Panc1 (cell line): ENCODE data around the gene NAT10. TPM values are rescaled to one million over a fixed set of nuclear protein-coding genes. Genes with fewer than 3 reads are reported as not detected.

ENCODE experiments used
- ATAC-seq: fragments of 200-7000 bp; cut with Tn5 transposase; 2 replicates; pipeline ENCODE4 v1.9.1; 2020; ENCODE audit warnings: mild to moderate bottlenecking, moderate library complexity
- BruUV-seq: library from RNA; stranded (reverse); fragments of 400-500 nt; replicated peaks from 2 replicates; lab custom pipeline; 2021; lab: Mats Ljungman, UMichigan
- CTCF ChIA-PET: fragments of 300-600 bp; sonication (Branson Sonifier 250); formaldehyde crosslinking; loops from one replicate; lab custom pipeline; 2022; ENCODE audit warnings: antibody characterized with exemption; lab: Charles Lee
- POLR2A ChIA-PET: fragments of 300-600 bp; sonication (Branson Sonifier 250); formaldehyde crosslinking; loops from one replicate; lab custom pipeline; 2022; ENCODE audit warnings: antibody characterized with exemption; lab: Charles Lee
- DNase-seq: peaks from one replicate; pipeline ENCODE4 v3.0.0-alpha.2; 2010; ENCODE audit warnings: low read depth, low spot score
- H3K27ac ChIP-seq: 2 replicates; pipeline ENCODE4 v1.5.1; 2011; ENCODE audit warnings: mild to moderate bottlenecking, low read length, inconsistent platforms
- H3K27me3 ChIP-seq: fragments of 200-500 bp; sonication (Bioruptor generic); 2 replicates; pipeline ENCODE4 v1.6.0; 2014; ENCODE audit warnings: low read length, inconsistent platforms; ENCODE audit not compliant: control insufficient read depth, insufficient read depth
- H3K36me3 ChIP-seq: fragments of 200-500 bp; sonication (Bioruptor generic); 2 replicates; pipeline ENCODE4 v1.5.1; 2014; ENCODE audit warnings: inconsistent platforms, mild to moderate bottlenecking, low read length, moderate library complexity; ENCODE audit not compliant: control insufficient read depth, insufficient read depth
- H3K4me1 ChIP-seq: 2 replicates; pipeline ENCODE4 v1.5.1; 2011; ENCODE audit warnings: inconsistent platforms, mild to moderate bottlenecking, low read length, moderate library complexity; ENCODE audit not compliant: control insufficient read depth, insufficient read depth
- H3K4me3 ChIP-seq, 2 experiments: 2 replicates each; pipeline ENCODE4 v1.5.1; 2011 to 2012; ENCODE audit warnings: low read depth in 2 of 2, low read length in 2 of 2, mild to moderate bottlenecking in 2 of 2, inconsistent platforms in 1 of 2, moderate library complexity in 1 of 2
- H3K9me3 ChIP-seq: fragments of 200-500 bp; sonication (Bioruptor generic); 2 replicates; pipeline ENCODE4 v1.5.1; 2014; ENCODE audit warnings: low read depth, mild to moderate bottlenecking, inconsistent platforms, low read length, moderate library complexity; ENCODE audit not compliant: control insufficient read depth, insufficient read depth
- POLR2AphosphoS5 ChIP-seq: IDR thresholded peaks from 2 replicates; pipeline ENCODE4 v1.6.1; 2012; ENCODE audit warnings: mild to moderate bottlenecking, low read depth, low read length, moderate library complexity
- SIN3A ChIP-seq: IDR thresholded peaks from 2 replicates; pipeline ENCODE4 v1.6.1; 2012; ENCODE audit warnings: low read depth, mild to moderate bottlenecking, low read length, moderate library complexity, borderline replicate concordance; ENCODE audit not compliant: insufficient read depth
- TCF7L2 ChIP-seq: IDR thresholded peaks from 2 replicates; pipeline ENCODE4 v1.6.1; 2011; ENCODE audit warnings: mild to moderate bottlenecking, low read depth, low read length, inconsistent platforms
- in situ Hi-C: cut with HindIII; loops from 2 replicates; pipeline ENCODE4 v1.10.0; 2016; ENCODE audit warnings: low sequenced_read_pairs, low pct_unique_long_range_greater_than_20kb
- intact Hi-C: fragments of 100-400 bp; cut with micrococcal nuclease; formaldehyde crosslinking; loops from one replicate; pipeline ENCODE4 v1.10.0; 2022; ENCODE audit not compliant: unreplicated experiment
- total RNA-seq: library from RNA; stranded (reverse); gene quantifications from one replicate; pipeline ENCODE4 v1.2.1, GENCODE V29; 2021; ENCODE audit not compliant: unreplicated experiment
- TF ChIP-seq, protein P1 (sequence below): fragments of 450-650 bp; IDR thresholded peaks from 2 replicates; pipeline ENCODE4 v1.5.1; 2017; ENCODE audit warnings: mild to moderate bottlenecking
- TF ChIP-seq, protein P2 (sequence below), 2 experiments: IDR thresholded peaks; 2 replicates each; pipeline ENCODE4 v1.6.1; 2011 to 2012; ENCODE audit warnings: low read depth in 2 of 2, control low read depth in 1 of 2, low read length in 1 of 2, mild to moderate bottlenecking in 1 of 2, moderate library complexity in 1 of 2; ENCODE audit not compliant: insufficient read depth in 1 of 2

NAT10 gene
- total RNA-seq, 1 experiment from 2014 or later, result 64.9 TPM

DNA sequence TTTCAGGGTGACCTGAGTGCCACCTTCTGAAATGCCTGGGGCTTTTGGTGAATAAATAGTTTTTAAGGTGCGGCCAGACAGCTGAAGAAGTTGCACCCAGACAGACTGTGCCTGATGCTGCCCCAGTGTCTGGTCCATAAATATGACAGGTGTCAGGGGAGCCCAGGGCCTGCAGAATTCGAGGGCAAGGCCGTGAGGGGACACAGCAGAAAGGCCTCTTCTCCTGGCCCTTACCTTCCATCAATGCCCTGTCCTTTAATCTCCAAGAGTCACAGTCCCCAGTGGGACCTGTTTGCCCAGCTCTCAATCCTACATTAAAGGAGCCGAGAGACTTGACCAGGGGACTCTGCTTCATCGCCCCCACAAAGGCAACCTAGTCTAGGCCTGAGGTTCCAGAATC, 45.7 kb downstream of the NAT10 start:
- intact Hi-C loops, result loop anchor here (10.0 kb wide), 1 partner anchor 344 kb away; no protein-coding TSS in a partner anchor
- Histone ChIP-seq H3K27me3 (no peaks in the 10 kb centered on the region), H3K36me3 (peaks cover 11% of the 10 kb centered on the region), H3K4me1 (peaks cover 39% of the 10 kb centered on the region), H3K9me3 (no peaks in the 10 kb centered on the region), H3K4me3 (no peak overlapping the region), H3K27ac (no peak overlapping the region)
- DNase-seq (no peak), ATAC-seq (no peak)
- TF ChIP-seq SIN3A, result no peak
- TF ChIP-seq, protein P1, sequence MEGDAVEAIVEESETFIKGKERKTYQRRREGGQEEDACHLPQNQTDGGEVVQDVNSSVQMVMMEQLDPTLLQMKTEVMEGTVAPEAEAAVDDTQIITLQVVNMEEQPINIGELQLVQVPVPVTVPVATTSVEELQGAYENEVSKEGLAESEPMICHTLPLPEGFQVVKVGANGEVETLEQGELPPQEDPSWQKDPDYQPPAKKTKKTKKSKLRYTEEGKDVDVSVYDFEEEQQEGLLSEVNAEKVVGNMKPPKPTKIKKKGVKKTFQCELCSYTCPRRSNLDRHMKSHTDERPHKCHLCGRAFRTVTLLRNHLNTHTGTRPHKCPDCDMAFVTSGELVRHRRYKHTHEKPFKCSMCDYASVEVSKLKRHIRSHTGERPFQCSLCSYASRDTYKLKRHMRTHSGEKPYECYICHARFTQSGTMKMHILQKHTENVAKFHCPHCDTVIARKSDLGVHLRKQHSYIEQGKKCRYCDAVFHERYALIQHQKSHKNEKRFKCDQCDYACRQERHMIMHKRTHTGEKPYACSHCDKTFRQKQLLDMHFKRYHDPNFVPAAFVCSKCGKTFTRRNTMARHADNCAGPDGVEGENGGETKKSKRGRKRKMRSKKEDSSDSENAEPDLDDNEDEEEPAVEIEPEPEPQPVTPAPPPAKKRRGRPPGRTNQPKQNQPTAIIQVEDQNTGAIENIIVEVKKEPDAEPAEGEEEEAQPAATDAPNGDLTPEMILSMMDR, result no peak
- no peak for TF ChIP-seq TCF7L2
- TF ChIP-seq POLR2AphosphoS5, result no peak
- TF ChIP-seq, protein P2, sequence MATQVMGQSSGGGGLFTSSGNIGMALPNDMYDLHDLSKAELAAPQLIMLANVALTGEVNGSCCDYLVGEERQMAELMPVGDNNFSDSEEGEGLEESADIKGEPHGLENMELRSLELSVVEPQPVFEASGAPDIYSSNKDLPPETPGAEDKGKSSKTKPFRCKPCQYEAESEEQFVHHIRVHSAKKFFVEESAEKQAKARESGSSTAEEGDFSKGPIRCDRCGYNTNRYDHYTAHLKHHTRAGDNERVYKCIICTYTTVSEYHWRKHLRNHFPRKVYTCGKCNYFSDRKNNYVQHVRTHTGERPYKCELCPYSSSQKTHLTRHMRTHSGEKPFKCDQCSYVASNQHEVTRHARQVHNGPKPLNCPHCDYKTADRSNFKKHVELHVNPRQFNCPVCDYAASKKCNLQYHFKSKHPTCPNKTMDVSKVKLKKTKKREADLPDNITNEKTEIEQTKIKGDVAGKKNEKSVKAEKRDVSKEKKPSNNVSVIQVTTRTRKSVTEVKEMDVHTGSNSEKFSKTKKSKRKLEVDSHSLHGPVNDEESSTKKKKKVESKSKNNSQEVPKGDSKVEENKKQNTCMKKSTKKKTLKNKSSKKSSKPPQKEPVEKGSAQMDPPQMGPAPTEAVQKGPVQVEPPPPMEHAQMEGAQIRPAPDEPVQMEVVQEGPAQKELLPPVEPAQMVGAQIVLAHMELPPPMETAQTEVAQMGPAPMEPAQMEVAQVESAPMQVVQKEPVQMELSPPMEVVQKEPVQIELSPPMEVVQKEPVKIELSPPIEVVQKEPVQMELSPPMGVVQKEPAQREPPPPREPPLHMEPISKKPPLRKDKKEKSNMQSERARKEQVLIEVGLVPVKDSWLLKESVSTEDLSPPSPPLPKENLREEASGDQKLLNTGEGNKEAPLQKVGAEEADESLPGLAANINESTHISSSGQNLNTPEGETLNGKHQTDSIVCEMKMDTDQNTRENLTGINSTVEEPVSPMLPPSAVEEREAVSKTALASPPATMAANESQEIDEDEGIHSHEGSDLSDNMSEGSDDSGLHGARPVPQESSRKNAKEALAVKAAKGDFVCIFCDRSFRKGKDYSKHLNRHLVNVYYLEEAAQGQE (IDR thresholded peaks at IDR 0.05; ENCODE audit: insufficient read depth in 1 of 2, low read depth in 2 of 2, low read length in 1 of 2), result no peak
- ChIA-PET CTCF (interaction anchor here (0.6 kb wide), 1 partner anchor 205 kb away, joined by 3 read pairs; no protein-coding TSS in a partner anchor), POLR2A (no interaction called here)
- BruUV-seq, result TSS peak; percentile 94
- in situ Hi-C loops, result no loop called here

DNA sequence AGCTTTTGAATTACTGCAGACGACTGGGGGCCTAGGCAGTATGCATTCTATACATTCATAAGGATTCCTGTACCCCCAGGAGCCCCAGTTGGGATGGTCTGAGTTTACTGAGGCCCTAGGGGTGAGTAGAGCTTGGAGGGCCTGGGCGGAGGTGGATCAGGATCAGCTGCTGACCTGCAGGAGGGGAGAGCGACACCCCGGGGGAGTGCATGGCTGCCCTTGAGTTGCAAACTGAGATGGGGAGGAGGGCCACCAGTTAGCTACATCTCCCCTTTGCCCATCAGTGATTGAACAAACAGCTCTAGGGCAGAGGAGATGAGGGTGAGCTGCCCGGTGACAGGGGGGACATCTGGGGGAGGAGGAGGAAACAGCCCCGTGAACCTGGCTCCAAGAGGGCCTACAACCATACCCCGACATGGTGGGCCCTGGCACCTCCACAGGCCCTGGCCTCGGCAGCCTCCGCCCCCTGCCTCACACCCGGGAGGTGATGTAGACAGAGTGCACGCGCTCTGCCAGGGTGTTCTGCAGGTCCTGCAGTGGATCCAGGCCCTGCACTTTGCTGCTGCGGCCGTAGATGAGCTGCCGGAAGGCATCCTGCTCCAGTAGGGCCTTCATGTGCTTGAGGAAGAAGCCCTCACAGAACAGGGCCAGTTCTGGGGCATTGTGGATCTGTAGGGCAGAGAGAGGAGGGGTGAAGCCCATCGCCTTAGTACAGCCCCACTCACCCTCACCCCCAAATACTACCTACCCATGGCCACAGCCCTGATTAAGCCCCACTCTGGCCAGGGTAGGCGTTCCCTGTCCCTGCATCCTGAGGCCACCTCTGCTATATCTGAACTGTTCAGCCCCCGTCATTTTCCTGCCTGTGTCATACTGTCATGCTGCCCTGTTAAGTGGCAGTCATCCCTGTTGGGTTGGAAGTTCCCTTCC, 46.8 kb downstream of the NAT10 start:
- in situ Hi-C loops, result no loop called here
- TF ChIP-seq POLR2AphosphoS5, result peak; percentile 33; the same call in 1 of the 2 replicates
- TF ChIP-seq, protein P2 (IDR thresholded peaks at IDR 0.05; ENCODE audit: insufficient read depth in 1 of 2, low read depth in 2 of 2, low read length in 1 of 2), result no peak

More for the DNA sequence above, 46.8 kb downstream of the NAT10 start:
- ChIA-PET CTCF (interaction anchor here (0.6 kb wide), 2 partner anchors 204 to 265 kb away, joined by 3 read pairs; no protein-coding TSS in a partner anchor), POLR2A (no interaction called here)
- ATAC-seq, result peak; percentile 7; the same call in 1 of the 2 replicates
- peaks cover 9% of the 10 kb centered on the region for H3K36me3 ChIP-seq
- H3K9me3 ChIP-seq, result no peaks in the 10 kb centered on the region
- no peak overlapping the region for H3K4me3 ChIP-seq
- H3K27me3 ChIP-seq, result no peaks in the 10 kb centered on the region
- no peak overlapping the region for H3K27ac ChIP-seq
- DNase-seq, result no peak
- BruUV-seq, result no TSS peak
- H3K4me1 ChIP-seq, result peaks cover 39% of the 10 kb centered on the region
- intact Hi-C loops, result loop anchor here (10.0 kb wide), 1 partner anchor 343 kb away; no protein-coding TSS in a partner anchor
